Endothelial cell (in vitro differentiated cells): Measurements from ENCODE around the gene FHOD3. TPM values are rescaled to one million over a fixed set of nuclear protein-coding genes. Genes with fewer than 3 reads are reported as not detected.

Experiments used
- DNase-seq: peaks from one replicate; pipeline ENCODE4 v3.0.0; 2021; ENCODE audit warnings: low spot score
- H3K27ac Mint-ChIP-seq: one replicate; pipeline ENCODE4 v1.8.0; 2021; ENCODE audit warnings: mixed read lengths, inconsistent platforms; ENCODE audit not compliant: unreplicated experiment
- H3K27me3 Mint-ChIP-seq: one replicate; pipeline ENCODE4 v1.8.0; 2021; ENCODE audit warnings: mild to moderate bottlenecking, moderate library complexity, mixed read lengths, inconsistent platforms; ENCODE audit not compliant: unreplicated experiment
- H3K36me3 Mint-ChIP-seq: one replicate; pipeline ENCODE4 v1.8.0; 2021; ENCODE audit warnings: mild to moderate bottlenecking, low read depth, mixed read lengths, inconsistent platforms; ENCODE audit not compliant: unreplicated experiment
- H3K4me1 Mint-ChIP-seq: one replicate; pipeline ENCODE4 v1.8.0; 2021; ENCODE audit warnings: mild to moderate bottlenecking, mixed read lengths, inconsistent platforms; ENCODE audit not compliant: unreplicated experiment
- H3K4me3 Mint-ChIP-seq: one replicate; pipeline ENCODE4 v1.8.0; 2021; ENCODE audit warnings: mild to moderate bottlenecking, mixed read lengths, inconsistent platforms; ENCODE audit not compliant: unreplicated experiment
- H3K9me3 Mint-ChIP-seq: one replicate; pipeline ENCODE4 v1.8.0; 2021; ENCODE audit warnings: mixed read lengths, inconsistent platforms; ENCODE audit not compliant: unreplicated experiment
- total RNA-seq: library from RNA; stranded (reverse); fragmentation: NEBNext Ultra II Directional; extraction: Animal tissue kit (Norgen Biotek cat#: 25700); gene quantifications from one replicate; pipeline ENCODE4 v1.2.1, GENCODE V29; 2021; ENCODE audit not compliant: unreplicated experiment
- TF ChIP-seq, protein P1 (sequence below): fragments of 200-600 bp; sonication (generic); IDR thresholded peaks from one replicate; pipeline ENCODE4 v1.5.0; 2021; ENCODE audit warnings: antibody characterized with exemption; ENCODE audit not compliant: unreplicated experiment

Gene FHOD3
- total RNA-seq, 1 donor from 2014 or later = 0.67 TPM

GRCh38 chr18:36481201-36481657, 183.7 kb downstream of the FHOD3 start:
- peaks cover 2% of the 10 kb centered on the region for H3K27me3 Mint-ChIP-seq
- H3K4me1 Mint-ChIP-seq = no peaks in the 10 kb centered on the region
- no peak for DNase-seq
- no peak overlapping the region for H3K27ac Mint-ChIP-seq
- H3K9me3 Mint-ChIP-seq = no peaks in the 10 kb centered on the region
- no peaks in the 10 kb centered on the region for H3K36me3 Mint-ChIP-seq
- no peak overlapping the region for H3K4me3 Mint-ChIP-seq
- TF ChIP-seq, protein P1, sequence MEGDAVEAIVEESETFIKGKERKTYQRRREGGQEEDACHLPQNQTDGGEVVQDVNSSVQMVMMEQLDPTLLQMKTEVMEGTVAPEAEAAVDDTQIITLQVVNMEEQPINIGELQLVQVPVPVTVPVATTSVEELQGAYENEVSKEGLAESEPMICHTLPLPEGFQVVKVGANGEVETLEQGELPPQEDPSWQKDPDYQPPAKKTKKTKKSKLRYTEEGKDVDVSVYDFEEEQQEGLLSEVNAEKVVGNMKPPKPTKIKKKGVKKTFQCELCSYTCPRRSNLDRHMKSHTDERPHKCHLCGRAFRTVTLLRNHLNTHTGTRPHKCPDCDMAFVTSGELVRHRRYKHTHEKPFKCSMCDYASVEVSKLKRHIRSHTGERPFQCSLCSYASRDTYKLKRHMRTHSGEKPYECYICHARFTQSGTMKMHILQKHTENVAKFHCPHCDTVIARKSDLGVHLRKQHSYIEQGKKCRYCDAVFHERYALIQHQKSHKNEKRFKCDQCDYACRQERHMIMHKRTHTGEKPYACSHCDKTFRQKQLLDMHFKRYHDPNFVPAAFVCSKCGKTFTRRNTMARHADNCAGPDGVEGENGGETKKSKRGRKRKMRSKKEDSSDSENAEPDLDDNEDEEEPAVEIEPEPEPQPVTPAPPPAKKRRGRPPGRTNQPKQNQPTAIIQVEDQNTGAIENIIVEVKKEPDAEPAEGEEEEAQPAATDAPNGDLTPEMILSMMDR = no peak

- DNase-seq = no peak
- H3K27ac Mint-ChIP-seq = no peak overlapping the region
- TF ChIP-seq, protein P1 = no peak
- peaks cover 7% of the 10 kb centered on the region for H3K27me3 Mint-ChIP-seq
- no peaks in the 10 kb centered on the region for H3K9me3 Mint-ChIP-seq
- H3K4me1 Mint-ChIP-seq = no peaks in the 10 kb centered on the region
- H3K36me3 Mint-ChIP-seq = no peaks in the 10 kb centered on the region
- H3K4me3 Mint-ChIP-seq = no peak overlapping the region
Measured at GRCh38 chr18:36481935-36482334, 184.4 kb downstream of the FHOD3 start.

DNA sequence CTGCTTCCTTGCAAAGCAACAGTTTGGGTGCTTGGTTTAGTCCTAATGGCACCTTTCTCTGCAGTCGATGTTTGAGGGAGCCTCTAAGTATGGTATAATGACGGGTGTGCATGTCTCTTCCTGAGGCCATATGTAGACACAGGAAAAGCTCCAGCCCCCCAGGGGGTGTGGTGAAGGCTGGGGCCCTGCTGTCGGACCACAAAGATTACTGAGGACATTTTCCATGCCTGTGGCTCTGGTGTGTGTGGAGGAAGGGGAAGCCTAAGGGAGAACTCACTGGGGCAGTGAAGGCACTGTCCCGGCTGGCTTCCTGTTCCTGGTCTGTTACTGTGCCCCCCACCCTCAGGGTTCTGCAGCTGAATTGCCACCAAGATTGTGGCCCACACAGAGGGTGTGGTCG, 187.1 kb downstream of the FHOD3 start:
- H3K9me3 Mint-ChIP-seq = no peaks in the 10 kb centered on the region
- H3K36me3 Mint-ChIP-seq = no peaks in the 10 kb centered on the region
- TF ChIP-seq, protein P1 = no peak
- no peak overlapping the region for H3K27ac Mint-ChIP-seq
- DNase-seq = no peak
- peaks cover 10% of the 10 kb centered on the region for H3K27me3 Mint-ChIP-seq
- H3K4me3 Mint-ChIP-seq = no peak overlapping the region
- no peaks in the 10 kb centered on the region for H3K4me1 Mint-ChIP-seq

DNA sequence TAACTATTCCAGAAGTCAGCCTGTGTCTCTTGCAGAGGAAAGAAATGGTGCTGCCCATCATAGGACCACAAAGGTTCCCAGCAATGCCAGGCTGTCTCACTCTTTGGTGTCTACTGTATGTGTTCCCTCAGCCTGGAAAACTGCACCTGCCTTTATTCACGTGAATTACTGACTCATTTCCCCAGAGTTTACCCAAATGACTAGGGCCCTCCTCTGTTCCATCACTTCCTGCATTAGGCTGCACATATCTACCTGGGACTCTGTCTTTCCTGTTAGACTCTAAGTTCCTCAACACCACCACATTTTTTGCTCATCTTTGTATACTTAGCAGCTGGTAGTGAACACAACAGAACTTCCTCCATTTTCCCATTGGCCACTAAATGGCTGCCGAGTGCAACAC, 188.3 kb downstream of the FHOD3 start:
- Mint-ChIP-seq H3K9me3 (no peaks in the 10 kb centered on the region), H3K27me3 (peaks cover 10% of the 10 kb centered on the region), H3K4me3 (no peak overlapping the region), H3K4me1 (no peaks in the 10 kb centered on the region), H3K36me3 (no peaks in the 10 kb centered on the region), H3K27ac (no peak overlapping the region)
- TF ChIP-seq, protein P1 = no peak
- DNase-seq = no peak

DNA sequence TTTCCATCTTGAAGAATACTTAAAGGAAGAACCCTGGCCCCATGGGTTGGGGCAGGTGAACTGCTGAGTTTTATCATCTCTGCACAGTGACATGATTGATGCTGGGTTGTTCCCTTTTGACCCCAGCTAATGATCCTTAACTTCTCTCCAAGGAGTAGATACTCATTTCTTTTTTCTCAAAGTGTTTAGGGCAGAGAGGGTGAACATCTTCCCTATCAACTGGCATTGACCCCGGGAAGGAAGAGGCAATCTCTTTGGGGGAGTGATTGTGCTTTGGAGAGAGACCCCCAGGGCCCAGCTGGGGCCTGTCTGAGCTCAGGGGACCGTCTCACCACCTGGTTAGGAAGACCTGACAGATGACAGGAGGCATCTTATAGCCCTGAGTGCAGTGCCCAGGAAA, 190.6 kb downstream of the FHOD3 start:
- H3K36me3 Mint-ChIP-seq = no peaks in the 10 kb centered on the region
- H3K4me1 Mint-ChIP-seq = peaks cover under 1% of the 10 kb centered on the region
- DNase-seq = no peak
- H3K27me3 Mint-ChIP-seq = peaks cover 7% of the 10 kb centered on the region
- H3K9me3 Mint-ChIP-seq = no peaks in the 10 kb centered on the region
- H3K27ac Mint-ChIP-seq = no peak overlapping the region
- TF ChIP-seq, protein P1 = no peak
- no peak overlapping the region for H3K4me3 Mint-ChIP-seq
